ENCODE measurements around the gene ISLR.

The ISLR gene

GRCh38 chr15:74173380-74174218 lies at the start of gene ISLR:
TSS of gene ISLR (plus strand) at chr15:74173710. CDS start at chr15:74174859, 1,149 bp downstream.
- no peak for DNase-seq

DNA sequence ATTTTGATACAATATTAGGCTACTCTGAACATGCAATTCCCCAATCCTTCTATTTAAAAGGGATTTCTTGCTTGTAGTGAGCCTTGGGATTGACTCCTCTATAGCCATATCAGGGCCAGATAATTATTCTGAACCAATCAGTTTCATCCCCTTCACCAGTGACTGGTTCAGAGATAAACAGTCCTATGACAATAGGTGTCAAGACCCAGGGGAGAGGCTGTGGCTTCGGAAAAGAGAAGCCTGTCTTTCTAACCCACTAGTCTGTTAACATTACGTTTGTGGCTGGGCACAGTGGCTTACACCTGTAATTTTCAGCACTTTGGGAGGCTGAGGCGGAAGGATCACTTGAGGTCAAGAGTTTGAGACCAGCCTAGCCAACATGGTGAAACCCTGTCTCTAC lies 49.3 kb upstream of the ISLR start:
- no peak for DNase-seq

DNA sequence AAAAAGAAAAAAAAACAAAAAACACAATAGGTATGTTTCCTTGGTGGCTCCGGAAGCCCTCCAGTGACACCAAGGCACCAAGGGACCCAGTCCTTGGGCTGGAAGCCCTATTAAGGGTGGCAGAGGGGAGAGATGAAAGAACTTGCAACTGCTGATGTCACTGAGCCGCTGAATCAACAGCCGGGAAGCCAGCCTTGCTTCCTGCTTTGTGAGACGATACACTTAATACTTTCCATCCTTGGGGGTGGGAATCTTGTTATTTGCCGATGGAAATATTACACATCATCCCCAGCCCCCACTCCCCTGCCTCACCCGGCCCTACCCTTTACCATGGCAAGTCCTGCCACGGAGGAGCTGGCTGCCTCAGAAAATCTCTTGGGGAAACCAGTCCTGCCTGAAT lies 48.8 kb upstream of the ISLR start:
- no peak for DNase-seq

DNA sequence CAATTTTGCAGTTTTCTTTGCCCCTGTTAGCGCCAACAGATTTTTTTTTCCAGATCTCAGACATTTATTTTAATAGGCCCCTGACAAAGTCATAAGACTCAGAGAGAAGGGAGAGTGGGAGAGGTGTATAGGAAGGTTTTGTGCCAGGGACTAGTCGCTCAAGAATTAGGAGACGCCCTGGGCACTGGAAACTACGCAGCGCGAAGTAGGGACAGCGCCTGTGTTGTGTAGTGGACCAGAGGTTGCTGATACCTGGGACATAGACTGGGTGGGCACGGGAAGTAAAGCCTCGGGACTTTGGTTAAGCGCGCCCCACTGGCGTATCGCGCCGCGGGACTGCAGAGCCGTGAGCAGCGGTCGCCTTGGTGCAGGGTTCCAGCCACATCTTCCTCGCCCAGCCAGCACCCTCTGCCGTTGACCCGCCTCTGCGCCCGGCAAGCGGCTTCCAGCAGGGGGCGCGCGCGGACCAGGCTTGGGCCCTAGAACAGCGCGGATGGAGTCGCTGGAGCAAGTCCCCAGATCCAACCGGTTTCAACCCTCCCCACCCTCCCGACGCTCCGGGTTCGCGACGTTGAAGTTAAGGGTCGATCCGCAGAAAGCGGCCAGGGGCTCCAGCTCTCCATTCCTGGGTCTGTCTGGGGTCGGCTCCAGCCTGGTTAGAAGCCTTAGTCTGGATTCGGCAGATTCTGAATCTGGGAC lies 46.1 kb upstream of the ISLR start:
- peak; percentile 84 for DNase-seq

- DNase-seq = no peak
These were observed 45.3 kb upstream of the ISLR start for GRCh38 chr15:74127954-74128784.

GRCh38 chr15:74128785-74129585 lies 44.5 kb upstream of the ISLR start:
- DNase-seq = no peak

GRCh38 chr15:74129586-74130154 lies 43.8 kb upstream of the ISLR start:
- no peak for DNase-seq

- no peak for DNase-seq
These were observed 43.2 kb upstream of the ISLR start, which contains the start of gene ISLR2 for GRCh38 chr15:74130155-74130848. TSS of gene ISLR2 (plus strand) at chr15:74130586. CDS start at chr15:74132755, 2,169 bp downstream.

DNA sequence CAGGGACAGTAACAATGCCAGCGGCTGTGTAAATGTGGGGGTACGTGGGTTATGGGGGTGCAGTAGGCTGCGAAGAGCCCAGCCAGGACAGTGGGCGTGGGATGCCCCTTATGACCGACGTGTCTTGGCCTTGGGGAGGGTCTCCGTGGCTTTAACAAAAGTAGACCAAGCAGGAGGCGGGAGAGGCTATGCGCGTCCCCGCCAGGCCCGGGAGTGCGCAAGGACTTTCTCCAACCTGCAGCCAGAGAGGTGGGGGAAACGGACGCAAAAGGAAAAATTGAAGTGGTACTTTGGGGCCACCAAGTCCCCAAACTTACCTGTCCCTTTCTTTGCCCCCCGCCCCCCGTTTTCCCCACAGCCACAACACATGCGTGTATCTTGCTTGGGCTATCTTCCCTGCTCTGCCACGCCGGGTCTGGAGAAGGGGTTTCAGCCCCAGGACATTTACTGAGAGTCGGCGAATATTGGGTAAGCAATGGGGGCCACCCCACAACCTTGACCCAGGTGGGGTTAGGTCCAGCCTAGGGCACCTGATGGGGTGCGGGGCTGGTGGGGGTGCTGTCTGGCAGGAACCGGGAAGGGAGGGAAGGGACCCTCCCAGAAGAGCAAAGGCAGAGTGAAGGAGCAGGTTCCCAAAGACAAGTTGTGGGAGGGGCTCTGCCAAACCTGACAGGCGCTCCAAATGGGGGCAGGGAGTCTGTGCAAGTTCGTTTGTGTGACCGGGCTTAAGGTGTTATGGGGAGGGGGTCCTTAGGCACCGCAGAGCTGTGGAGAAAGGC lies 42.5 kb upstream of the ISLR start:
- no peak for DNase-seq

DNA sequence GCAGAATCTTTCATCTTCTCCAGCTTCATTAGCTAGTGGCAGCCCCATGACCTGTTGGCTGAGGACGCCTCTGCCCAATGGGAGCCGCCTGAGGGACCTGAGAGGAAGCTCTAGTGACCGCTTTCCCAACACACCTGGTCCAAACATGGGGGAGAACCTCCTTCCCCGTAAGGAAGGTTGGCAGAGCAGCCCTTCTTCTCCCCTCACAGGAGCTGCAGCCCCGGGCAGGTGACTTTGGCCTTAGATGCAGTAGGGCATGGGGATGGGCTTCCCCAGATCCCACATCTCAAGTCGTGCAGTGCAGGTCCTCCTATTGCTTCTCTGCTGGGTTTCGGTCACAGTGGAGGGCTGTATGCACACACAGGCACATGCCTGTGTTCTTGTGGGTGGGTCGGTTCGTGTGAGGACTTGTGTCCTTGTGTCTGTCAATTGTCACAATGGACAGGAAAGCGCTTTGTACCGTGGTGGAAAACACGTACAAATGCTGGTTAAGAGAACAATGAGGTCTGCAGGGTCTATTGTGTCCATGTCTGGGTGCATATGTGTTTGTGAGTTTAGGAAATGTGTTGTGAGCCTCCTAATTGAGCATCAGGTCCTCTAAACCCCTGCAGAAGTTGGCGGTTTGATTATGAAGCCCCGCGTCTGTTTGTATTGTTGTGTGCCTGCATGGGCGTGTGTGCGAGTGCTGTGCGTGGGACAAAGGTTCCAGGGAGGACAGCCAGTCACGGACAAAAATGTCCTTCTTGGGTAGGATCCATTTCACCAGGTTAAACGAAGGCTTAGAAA lies 41.7 kb upstream of the ISLR start:
- DNase-seq = no peak

- DNase-seq = no peak
These were observed 40.5 kb upstream of the ISLR start for GRCh38 chr15:74132681-74133651.

- no peak for DNase-seq
These were observed 39.7 kb upstream of the ISLR start for GRCh38 chr15:74133694-74134386.

DNA sequence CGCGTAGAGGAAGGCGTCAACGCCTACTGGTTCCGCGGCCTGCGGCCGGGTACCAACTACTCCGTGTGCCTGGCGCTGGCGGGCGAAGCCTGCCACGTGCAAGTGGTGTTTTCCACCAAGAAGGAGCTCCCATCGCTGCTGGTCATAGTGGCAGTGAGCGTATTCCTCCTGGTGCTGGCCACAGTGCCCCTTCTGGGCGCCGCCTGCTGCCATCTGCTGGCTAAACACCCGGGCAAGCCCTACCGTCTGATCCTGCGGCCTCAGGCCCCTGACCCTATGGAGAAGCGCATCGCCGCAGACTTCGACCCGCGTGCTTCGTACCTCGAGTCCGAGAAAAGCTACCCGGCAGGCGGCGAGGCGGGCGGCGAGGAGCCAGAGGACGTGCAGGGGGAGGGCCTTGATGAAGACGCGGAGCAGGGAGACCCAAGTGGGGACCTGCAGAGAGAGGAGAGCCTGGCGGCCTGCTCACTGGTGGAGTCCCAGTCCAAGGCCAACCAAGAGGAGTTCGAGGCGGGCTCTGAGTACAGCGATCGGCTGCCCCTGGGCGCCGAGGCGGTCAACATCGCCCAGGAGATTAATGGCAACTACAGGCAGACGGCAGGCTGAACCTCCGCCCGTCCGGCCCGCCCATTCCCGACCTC lies 39.0 kb upstream of the ISLR start:
- DNase-seq = no peak

DNA sequence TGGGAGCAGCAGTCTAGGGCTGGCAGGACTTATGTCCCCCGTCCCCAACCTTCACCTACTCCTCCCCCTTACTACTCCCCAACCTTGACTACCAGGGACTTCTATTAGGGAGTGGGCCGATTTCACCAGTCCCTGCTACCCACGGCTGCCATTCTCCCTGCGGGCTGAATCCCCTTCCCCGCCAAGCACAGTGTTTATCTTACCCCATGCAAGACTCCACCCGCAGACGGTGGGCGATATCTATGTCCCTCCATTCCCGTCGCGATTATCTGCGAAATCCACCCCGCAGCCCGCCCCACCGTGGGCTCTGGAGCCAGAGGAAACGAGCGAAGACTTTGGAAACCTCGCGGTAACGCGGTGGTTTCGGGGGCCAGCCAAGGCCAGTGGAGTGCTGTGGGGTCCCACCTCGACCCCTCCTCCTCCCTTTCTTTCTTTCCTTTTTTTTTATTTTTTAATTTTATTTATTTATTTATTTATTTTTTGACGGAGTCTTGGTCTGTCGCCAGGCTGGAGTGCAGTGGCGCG lies 38.4 kb upstream of the ISLR start:
- DNase-seq = no peak

DNA sequence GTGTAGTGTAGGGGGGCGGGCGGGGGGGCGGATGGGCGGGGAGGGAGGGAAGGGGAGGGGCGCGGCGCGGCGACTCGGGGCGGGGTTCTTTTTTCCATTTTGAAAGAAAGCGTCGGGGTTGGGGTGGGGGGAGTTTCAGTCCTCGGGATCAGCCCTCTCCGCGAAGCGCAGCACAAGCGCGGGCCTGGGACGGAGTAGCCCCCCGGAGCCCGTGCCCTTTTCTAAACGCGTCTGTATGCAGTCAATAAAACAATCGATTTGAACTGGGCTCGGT lies 37.0 kb upstream of the ISLR start:
- DNase-seq = no peak

DNA sequence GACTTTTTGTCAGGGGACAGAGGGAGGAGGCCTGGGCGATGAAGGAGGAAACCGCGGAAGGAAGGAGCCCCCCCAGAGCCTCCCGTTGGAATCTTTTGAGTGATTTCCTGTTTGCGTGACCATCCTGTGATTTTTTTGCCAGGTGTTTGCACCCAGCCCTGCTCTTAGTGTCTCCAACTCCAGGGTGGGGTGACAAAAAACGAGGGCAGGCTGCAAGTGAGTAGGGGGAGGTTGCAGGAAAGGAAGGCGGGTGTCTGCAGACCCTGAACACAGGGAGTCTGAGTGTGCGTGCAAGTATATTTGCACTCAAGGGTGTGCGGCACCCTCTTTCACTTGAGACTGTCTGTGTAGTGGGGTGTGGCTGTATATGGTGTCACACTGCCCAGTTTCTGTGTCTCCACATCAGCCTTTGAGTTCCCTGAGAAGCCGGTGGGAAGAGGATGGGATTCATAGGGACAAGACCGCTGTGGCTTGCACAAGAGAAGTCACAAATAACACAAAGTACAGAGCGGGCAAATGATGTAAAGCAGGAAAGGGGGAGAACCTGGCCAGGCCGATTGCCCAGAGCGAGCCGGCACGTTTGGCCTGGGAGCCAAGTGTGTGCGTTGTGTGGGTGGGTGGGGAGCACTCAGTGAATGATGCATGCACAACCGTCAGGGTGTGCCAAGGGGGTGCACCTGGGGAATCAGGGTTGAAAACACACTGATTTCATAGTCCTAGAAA lies 36.5 kb upstream of the ISLR start:
- no peak for DNase-seq

- DNase-seq = no peak
These were observed 36.0 kb upstream of the ISLR start for GRCh38 chr15:74137537-74137894.
